Spleen (tissue), 11 donors: ENCODE measurements around the gene TTC28. TPM values are rescaled to one million over a fixed set of nuclear protein-coding genes. Genes with fewer than 3 reads are reported as not detected.

Experiments used
- DNase-seq: peaks from one replicate; pipeline ENCODE4 v3.0.0-alpha.2; 2020
- H3K27ac ChIP-seq, 8 donors: fragments of 200-600 bp; sonication (generic) in 7 of 8; 1 replicate in 4 of 8; 2 replicates in 4 of 8; pipeline versions ENCODE4 v1.5.0 to v1.8.0; 2016 to 2021; ENCODE audit warnings: inconsistent platforms in 4 of 8, mild to moderate bottlenecking in 4 of 8, moderate library complexity in 1 of 8
- H3K27me3 ChIP-seq, 7 donors: fragments of 200-600 bp; sonication (generic) in 6 of 7; replicated peaks in 1 of 7; 1 replicate in 4 of 7; 2 replicates in 3 of 7; pipeline versions ENCODE4 v1.5.0 to v1.8.0; 2016 to 2021; ENCODE audit warnings: inconsistent platforms in 3 of 7, mild to moderate bottlenecking in 1 of 7
- H3K36me3 ChIP-seq, 6 donors: fragments of 200-600 bp; sonication (generic) in 5 of 6; 1 replicate in 4 of 6; 2 replicates in 2 of 6; pipeline versions ENCODE4 v1.5.0 to v1.8.0; 2016 to 2021; ENCODE audit warnings: inconsistent platforms in 2 of 6
- H3K4me1 ChIP-seq, 6 donors: fragments of 200-600 bp; sonication (generic) in 5 of 6; 1 replicate in 3 of 6; 2 replicates in 3 of 6; pipeline versions ENCODE4 v1.5.0 to v1.8.0; 2016 to 2021; ENCODE audit warnings: inconsistent platforms in 3 of 6
- H3K4me3 ChIP-seq, 8 donors: fragments of 200-600 bp; sonication (generic) in 7 of 8; 1 replicate in 4 of 8; 2 replicates in 4 of 8; pipeline versions ENCODE4 v1.5.0 to v1.8.0; 2016 to 2021; ENCODE audit warnings: inconsistent platforms in 4 of 8, mild to moderate bottlenecking in 4 of 8, moderate library complexity in 2 of 8
- H3K9me3 ChIP-seq, 8 donors: fragments of 200-600 bp; sonication (generic) in 7 of 8; 1 replicate in 4 of 8; 2 replicates in 4 of 8; pipeline versions ENCODE4 v1.5.0 to v1.8.0; 2016 to 2021; ENCODE audit warnings: inconsistent platforms in 4 of 8
- CTCF ChIP-seq, 11 experiments: fragments of 200-600 bp in 7 of 11; fragments of 450-650 bp in 4 of 11; sonication (generic) in 4 of 11; IDR thresholded peaks in 8 of 11; conservative IDR thresholded peaks in 3 of 11; 1 replicate in 7 of 11; 2 replicates in 4 of 11; pipeline versions ENCODE4 v1.4.0 to v1.8.0; 2016 to 2021; ENCODE audit warnings: antibody characterized with exemption in 11 of 11, inconsistent platforms in 4 of 11, mild to moderate bottlenecking in 1 of 11
- POLR2A ChIP-seq, 3 donors: fragments of 450-650 bp; IDR thresholded peaks; one replicate each; pipeline ENCODE4 v1.5.1; 2017; ENCODE audit warnings: antibody characterized with exemption in 3 of 3, mild to moderate bottlenecking in 1 of 3
- POLR2AphosphoS5 ChIP-seq, 3 donors: sonication (generic); formaldehyde crosslinking; IDR thresholded peaks; one replicate each; pipeline ENCODE4 v1.5.1; 2017; ENCODE audit warnings: antibody characterized with exemption in 3 of 3
- WGBS, 5 donors: extraction: QIAGEN DNeasy Blood & Tissue Kit in 3 of 5; methylation state at CpG; one replicate each; pipeline versions ENCODE4 v1.1.5 to v1.1.7; 2013 to 2018; 5-methylcytosine and 5-hydroxymethylcytosine counted together
- intact Hi-C: fragments of 100-400 bp; cut with DNase I; formaldehyde crosslinking; loops from one replicate; pipeline ENCODE4 v1.15.0; 2023; ENCODE audit warnings: low total_unique reads
- polyA plus RNA-seq, 3 donors: library from polyadenylated mRNA; stranded (reverse); fragments of 200-250 nt; gene quantifications; one replicate each; pipeline ENCODE4 v1.2.1, GENCODE V29; 2013
- total RNA-seq, 7 donors: library from RNA; depleted of rRNA in 3 of 7; stranded (reverse); fragments of >200 nt in 3 of 7; fragmentation: NEBNext Ultra II Directional in 4 of 7; extraction: Animal tissue kit (Norgen Biotek cat#: 25700) in 4 of 7; gene quantifications; one replicate each; pipeline versions ENCODE4 v1.1.0 to v1.2.1, GENCODE V29; 2016 to 2021
- donor health status: healthy with polysubstance abuse.
- donor health status: DM: no; HTN: no; CAD: no; lungs with moderate emphysema.
- donor health status: DM: no; HTN: no; CAD: no.
- donor health status: Bipolar disorder and iron deficiency.
- donor health status: healthy.
- donor health status: DM: no; HTN: no; CAD: no.
- donor health status: DM: yes; HTN: yes; CAD: no.

The TTC28 gene
- total and polyA plus RNA-seq, 10 donors = 0.62 to 69.0 (median 33.5) TPM

- DNase-seq = peak; percentile 40
- intact Hi-C loops = no loop called here
- WGBS, 5 donors = 84 to 97% (median 91%) methylated on average over 7 of the region's 7 CpGs
Observed at GRCh38 chr22:27996981-27997380, 682.7 kb downstream of the TTC28 start.

GRCh38 chr22:27996529-27996925 lies 683.1 kb downstream of the TTC28 start:
- no peaks in the 10 kb centered on the region for H3K27me3 ChIP-seq
- 83 to 95% (median 92%) methylated on average over 6 of the region's 6 CpGs for WGBS, 5 donors
- no peak for TF ChIP-seq CTCF (IDR thresholded peaks at IDR 0.05 in 8 of 11, conservative IDR thresholded peaks at IDR 0.05 in 3 of 11)
- TF ChIP-seq POLR2A (IDR thresholded peaks at IDR 0.05) = no peak
- no peak for TF ChIP-seq POLR2AphosphoS5 (IDR thresholded peaks at IDR 0.05)
- no peaks in the 10 kb centered on the region for H3K9me3 ChIP-seq
- intact Hi-C loops = no loop called here
- H3K27ac ChIP-seq = no peak overlapping the region
- H3K36me3 ChIP-seq = peaks cover 0 to 65% (median 5%) of the 10 kb centered on the region in 6 donors
- peak; percentile 34 for DNase-seq
- no peak overlapping the region for H3K4me3 ChIP-seq
- peaks cover 0 to 7% (median under 1%) of the 10 kb centered on the region in 6 donors for H3K4me1 ChIP-seq

More at GRCh38 chr22:27996981-27997380, 682.7 kb downstream of the TTC28 start:
- Histone ChIP-seq H3K27me3 (no peaks in the 10 kb centered on the region), H3K36me3 (peaks cover 0 to 64% (median 5%) of the 10 kb centered on the region in 6 donors), H3K4me3 (no peak overlapping the region), H3K4me1 (peaks cover 0 to 7% (median 0%) of the 10 kb centered on the region in 6 donors), H3K9me3 (no peaks in the 10 kb centered on the region), H3K27ac (no peak overlapping the region)
- no peak for TF ChIP-seq POLR2A (IDR thresholded peaks at IDR 0.05)
- no peak for TF ChIP-seq POLR2AphosphoS5 (IDR thresholded peaks at IDR 0.05)

- H3K27me3 ChIP-seq = no peaks in the 10 kb centered on the region
- WGBS, 5 donors = 91 to 96% (median 94%) methylated on average over 22 to 25 of the region's 25 CpGs
- peaks cover 0 to 60% (median 5%) of the 10 kb centered on the region in 6 donors for H3K36me3 ChIP-seq
- no peak overlapping the region for H3K4me3 ChIP-seq
- intact Hi-C loops = no loop called here
- no peaks in the 10 kb centered on the region for H3K9me3 ChIP-seq
- no peak overlapping the region for H3K27ac ChIP-seq
- DNase-seq = peak; percentile 68
- TF ChIP-seq POLR2AphosphoS5 (IDR thresholded peaks at IDR 0.05) = peak in 1 of 3 donors; percentile 28
- no peak for TF ChIP-seq CTCF (IDR thresholded peaks at IDR 0.05 in 8 of 11, conservative IDR thresholded peaks at IDR 0.05 in 3 of 11)
- no peak for TF ChIP-seq POLR2A (IDR thresholded peaks at IDR 0.05)
- peaks cover 0 to 8% (median 6%) of the 10 kb centered on the region in 6 donors for H3K4me1 ChIP-seq
Observed at GRCh38 chr22:27995801-27996528, 683.7 kb downstream of the TTC28 start.

GRCh38 chr22:27994481-27995331 lies 684.9 kb downstream of the TTC28 start:
- intact Hi-C loops = no loop called here
- Histone ChIP-seq H3K9me3 (no peaks in the 10 kb centered on the region), H3K4me1 (peaks cover 0 to 15% (median 6%) of the 10 kb centered on the region in 6 donors), H3K27me3 (no peaks in the 10 kb centered on the region), H3K27ac (no peak overlapping the region), H3K4me3 (no peak overlapping the region), H3K36me3 (peaks cover 0 to 52% (median 5%) of the 10 kb centered on the region in 6 donors)
- TF ChIP-seq POLR2A (IDR thresholded peaks at IDR 0.05) (no peak), CTCF (IDR thresholded peaks at IDR 0.05 in 8 of 11, conservative IDR thresholded peaks at IDR 0.05 in 3 of 11) (no peak), POLR2AphosphoS5 (IDR thresholded peaks at IDR 0.05) (no peak)
- peak; percentile 66 for DNase-seq
- 73 to 81% (median 80%) methylated on average over 11 to 14 of the region's 14 CpGs for WGBS, 5 donors
